ENCODE results near the gene STAB1.

The STAB1 gene

DNA sequence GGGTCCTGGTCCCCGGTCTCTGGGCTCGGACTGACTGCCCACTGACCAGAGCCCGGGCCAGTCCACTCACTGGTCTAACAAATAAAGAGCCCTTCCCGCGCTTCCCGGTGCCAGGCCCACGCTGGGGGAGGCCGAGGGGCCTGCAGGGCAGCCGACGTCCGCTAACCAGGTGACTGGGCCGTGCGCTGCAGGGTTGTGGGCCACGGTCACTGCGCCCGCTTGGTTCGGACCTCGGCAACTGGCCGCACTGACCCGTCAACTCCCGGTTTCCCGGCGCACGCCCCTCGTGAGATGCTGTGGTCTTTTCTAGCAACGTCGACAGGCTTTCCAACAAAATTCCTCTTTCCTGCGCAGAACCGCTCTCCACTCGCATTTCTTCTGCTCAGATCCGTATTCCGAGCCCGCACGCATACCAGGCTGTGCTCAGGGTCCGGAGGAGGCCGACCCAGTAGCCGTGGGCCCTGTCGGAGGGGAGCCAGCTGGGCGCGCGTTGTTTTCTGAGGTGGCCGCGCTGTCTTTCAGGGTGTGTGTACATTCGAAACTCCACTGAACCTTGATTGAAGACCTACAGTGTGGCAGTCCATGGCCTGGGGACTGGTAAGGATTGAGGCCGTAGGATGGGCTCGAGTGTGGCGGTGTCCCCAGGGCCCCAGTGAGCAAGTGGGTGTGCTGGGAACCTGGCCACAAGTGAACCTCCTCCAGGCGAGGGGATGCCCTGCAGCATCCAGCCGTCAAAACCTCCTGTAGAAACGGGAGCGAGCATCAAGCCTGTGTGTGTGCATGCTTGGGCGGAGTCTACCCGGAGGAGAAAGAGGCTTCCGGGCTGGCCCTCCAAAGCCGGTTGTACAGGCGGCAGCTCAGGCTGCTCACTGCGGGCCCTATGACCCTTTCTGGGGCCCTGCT, 39.4 kb downstream of the STAB1 start:
- DNase-seq: no peak

DNA sequence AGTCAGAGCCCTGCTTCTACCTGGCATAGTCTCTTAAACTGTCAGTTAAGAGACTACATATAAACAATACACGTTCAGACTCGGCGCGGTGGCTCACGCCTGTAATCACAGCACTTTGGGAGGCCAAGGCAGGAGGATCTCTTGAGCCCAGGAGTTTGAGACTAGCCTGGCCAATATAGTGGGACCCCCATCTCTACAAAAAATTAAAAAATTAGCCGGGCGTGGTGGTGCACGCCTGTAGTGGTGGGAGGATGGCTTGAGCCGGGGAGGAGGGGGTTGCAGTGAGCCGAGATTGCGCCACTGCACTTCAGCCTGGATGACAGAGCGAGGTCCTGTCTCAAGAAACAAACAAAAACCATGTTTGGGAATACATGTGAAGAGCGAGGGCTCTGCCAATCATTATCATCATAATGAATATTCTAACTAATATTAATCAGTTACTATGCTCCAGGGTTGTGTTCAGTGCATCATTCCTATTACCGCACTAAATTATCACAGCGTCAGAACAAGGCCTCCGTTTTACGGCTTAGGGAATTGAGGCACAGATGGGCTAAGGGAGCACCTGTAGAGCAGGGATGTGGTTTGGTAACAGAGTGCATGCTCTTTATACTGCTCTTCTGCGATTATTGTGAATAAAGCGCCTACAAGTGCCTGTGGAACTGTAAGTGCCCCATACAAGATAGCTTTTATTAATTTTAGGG, 40.4 kb downstream of the STAB1 start:
- no peak for DNase-seq

DNA sequence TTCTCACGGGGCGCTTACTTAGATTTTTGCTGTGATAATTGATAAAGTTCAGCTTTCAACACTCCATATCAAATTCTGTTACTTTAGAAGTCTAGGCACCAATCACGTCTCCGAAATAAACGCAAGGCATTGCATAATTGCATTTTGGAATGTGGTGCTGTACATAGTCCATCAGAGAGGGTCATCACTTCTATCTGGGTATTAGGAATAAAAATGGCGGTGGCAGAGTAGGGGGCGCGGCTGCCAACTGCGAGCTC, 40.9 kb downstream of the STAB1 start:
- DNase-seq: no peak

DNA sequence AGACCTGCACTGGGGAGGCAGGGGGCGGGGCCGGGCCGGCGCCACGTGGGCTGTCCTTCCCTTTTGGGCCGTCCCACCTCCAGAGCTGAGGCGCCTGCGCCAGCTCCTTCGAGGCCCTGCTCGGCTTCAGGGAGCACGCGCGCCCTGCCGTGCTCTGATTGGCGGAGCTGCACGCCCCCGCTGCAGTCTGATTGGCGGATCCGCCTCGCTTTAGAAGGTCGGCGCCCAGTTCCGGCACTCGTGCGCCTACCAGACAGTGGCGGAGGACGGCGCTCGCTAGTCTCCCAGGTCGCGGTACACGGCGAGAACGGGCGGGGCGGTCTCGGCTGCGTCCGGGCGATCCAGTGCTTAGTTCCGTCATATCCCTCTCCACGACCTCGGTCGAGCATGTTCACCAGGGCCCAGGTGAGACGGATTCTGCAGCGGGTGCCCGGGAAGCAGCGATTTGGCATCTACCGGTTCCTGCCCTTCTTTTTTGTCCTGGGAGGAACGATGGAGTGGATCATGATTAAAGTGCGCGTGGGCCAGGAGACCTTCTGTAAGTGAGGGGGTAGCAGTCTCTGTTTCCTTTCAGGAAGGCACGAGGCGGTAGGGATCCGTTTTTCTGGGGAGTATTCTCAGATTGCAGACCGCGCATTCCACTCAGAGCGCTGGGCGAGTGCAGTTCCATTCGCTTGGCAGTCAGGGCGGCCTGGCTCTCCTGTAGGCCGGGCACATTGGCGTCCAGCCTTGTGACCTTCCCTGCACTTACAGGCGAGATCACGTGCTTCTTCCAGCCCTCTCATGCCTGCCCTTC, 41.4 kb downstream of the STAB1 start, which contains the start of gene UQCC5:
UQCC5 (plus strand) TSS at position 237 of the 796 bp plus-strand sequence; CDS start at position 388, 151 bp downstream.
- peak; percentile 65 to 99 (median 94) for DNase-seq

DNA sequence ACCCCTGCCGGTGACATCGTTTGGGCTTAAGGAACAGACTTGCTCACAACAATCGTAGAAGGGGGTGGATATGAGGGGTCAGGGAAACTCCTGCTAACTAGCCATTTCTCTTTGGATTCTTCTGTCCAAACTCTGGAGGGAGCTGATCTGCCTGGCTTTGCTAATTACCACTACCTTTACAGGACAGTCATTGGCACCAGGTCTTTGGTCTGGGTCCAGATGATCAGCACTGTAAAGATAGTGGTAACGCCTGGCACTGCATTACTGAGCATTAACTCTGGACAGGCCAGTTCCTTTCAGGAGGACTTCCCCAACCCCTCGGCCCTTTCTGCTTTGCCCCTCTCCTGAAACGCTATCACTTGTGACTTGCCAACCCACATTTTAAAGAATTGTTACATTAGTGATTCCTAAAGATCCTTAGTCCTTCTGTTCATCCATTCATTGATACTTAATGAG, 42.1 kb downstream of the STAB1 start:
- DNase-seq: no peak

DNA sequence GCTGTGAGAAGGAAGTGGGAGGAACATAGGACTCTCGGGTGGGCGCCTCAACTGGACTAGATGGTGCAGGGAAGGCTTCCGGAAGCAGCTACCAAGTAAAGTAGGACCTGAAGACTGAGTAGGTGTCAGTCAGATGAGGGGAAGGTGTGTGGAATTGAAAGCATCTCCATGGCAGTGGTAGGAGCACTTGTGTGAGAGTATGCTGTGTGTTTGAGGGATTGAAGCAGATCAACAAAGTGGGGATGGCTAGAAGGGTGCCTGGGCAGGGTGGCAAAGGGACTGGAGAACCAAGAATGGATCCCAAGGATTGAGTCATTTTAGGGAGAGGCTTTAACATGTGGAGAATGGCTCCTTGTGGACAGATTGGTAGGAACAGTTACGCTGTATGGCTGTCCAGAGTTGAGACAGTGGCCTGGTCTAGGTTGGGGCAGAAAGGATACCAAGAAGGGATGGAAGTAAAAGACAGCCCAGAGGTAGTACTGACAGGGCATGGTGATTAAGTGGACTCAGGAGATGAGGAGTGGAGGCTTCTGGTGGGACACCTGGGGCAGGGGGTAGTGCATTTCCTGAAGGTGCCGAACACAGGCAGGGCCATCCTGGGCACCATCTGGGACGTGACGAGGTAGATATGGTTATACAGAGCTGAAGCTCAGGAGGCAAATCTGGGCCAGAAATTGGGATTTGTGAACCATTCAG, 42.7 kb downstream of the STAB1 start:
- no peak for DNase-seq

DNA sequence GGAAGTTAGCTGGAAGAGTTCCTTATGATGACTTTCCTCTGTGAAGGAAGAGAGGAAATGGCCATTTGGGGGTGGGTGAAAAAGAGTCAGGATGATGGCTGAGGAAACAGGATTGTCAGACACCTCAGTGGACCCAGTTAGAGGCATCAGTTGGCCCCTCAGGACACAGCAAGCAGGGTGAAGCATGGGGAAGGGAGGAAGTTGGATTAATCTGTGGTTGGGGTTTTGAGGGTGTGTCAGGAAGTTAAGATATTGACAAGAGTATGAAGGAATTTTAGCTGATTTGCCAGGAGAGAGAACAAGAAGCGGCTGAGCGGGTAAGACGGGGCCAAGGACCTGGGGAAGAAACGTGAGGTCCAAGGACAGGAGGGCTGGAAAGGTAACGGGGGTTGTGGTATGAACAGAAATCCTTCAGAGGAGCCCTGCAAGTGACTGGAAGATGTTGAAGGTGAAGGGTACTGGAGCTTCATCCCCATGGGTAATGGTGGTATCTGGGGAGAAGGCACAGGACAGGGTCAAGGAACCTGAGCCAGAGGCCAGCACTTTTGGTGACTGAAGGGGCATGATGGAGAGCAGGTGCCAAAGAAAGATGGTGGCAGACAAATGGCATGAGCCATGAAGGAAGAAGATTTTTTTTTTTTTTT, 44.0 kb downstream of the STAB1 start:
- no peak for DNase-seq

DNA sequence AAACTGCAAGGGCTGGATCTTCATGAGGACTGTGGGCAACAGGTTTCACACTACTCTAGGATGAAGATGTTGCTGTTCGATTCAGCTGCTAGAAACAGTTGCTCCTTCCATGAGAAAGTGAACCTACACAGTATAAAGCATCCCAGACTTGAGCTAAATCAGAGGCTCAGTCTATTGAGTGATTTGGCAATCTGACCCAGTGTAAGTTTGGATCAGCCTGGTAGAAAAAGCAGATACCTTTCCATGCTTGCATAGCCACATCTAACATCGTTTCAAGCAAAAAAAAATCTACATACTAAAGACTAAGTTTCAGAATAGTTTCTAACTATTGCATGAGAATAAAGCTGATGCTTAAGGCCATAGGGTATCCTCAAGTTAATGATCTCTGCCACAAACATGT, 45.9 kb downstream of the STAB1 start:
- DNase-seq: no peak

DNA sequence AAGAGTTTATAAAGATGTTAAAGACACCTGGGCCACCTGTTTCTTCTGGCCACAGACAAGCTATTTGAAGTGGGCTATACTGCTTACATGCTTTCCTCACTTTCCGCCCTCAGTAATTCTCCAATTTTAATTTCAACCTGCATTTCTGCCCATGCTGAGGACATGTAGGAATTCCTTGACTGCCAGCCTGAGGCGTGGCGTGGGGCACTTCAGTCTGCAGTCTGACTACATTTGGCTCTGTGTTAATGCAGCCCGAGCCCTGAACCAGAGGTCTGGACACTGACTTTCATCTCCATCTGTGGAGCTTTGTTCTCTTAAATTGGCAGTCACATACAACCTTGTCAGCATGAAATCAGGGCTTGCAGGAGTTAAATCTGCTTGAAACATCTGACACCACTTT, 49.8 kb downstream of the STAB1 start:
- DNase-seq: no peak

DNA sequence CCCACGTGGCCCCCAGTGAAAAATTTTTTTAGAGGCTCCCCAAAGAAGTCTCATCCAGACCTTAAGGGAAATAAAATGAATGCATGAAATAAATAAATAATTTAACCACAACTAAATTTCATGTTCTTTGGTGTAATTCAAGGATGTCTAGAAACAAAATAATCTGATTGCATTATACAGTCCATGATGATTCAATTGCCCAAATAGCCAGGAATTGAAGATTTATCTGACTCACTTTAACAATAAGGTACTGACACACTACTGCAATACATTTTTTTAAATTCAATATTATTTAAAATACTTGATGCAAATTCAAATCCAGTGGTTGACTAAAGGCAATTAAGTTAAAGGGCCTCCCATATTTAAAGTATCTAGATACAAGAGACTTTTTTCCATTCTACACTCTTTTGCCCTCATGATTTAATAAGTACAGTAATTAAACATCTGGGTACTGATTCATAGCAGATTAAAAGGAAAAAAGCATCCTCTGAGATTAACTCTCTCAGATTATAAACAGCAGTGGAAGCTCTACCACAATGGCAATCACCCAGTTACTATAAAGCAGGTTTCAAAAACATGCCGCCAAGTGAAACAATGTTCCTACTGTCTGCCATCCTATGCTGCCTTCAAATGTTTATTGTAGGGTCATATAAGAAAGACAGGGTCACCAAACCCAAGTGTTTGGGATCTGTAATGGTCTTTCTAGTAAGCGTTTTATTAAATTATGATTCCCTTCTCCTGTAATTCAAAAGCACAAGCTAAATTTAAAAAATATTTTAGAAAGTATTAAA, 51.2 kb downstream of the STAB1 start:
- DNase-seq: no peak

DNA sequence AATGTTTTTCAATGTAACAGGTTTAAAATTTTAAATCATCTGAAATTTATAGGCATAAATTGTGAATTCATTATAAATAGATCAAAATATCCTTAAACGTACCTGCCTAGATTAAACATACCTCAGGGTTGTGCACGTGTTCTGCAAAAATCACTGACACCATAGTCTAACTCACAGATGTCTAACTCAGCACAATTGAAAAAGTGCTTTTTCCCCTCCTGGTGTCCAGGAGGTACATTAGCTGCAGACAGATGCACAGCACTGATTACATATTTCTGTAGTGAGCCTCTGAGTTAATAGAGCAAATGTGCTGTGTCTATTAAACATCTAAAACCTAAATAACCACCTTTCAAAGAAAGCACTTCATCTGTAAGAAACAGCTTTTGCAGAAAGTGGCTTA, 52.0 kb downstream of the STAB1 start:
- no peak for DNase-seq

DNA sequence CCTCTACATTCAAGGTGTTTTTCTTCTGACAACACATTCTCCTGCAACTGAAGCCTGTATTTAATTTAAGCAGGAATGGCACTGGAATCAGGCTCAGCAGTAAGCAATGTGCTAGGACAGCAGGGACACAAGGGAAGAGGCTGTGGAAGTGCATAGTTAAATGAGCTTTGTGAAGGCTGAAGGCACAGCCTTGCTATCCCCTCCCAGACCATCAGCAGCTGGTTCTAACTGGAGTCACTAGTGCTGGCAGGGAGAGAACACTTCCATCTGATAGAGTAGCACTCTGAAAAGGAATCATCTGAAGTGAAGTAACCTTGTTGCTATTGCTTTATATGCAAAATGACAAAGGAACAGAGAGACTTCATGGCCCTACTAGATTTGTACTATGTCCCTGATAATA, 56.0 kb downstream of the STAB1 start:
- no peak for DNase-seq

DNA sequence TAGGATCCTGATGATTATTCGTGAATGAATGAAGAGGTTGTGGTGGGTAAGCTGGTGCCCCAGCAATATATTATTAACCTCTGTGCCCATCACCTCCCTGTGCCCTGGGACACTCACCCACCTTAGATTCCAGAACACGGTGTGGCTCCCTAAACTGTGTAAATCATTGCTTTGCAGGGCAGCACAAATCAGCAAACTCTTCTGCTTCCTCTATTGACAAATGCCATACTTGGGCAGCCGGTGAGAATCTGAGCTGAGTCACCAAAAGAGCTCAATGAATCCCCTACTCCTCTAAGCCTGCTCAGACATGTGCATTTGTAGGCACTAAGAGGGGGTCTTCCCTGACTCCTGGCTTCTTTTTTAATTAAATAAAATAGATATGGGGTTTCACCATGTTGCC, 57.0 kb downstream of the STAB1 start:
- DNase-seq: no peak

DNA sequence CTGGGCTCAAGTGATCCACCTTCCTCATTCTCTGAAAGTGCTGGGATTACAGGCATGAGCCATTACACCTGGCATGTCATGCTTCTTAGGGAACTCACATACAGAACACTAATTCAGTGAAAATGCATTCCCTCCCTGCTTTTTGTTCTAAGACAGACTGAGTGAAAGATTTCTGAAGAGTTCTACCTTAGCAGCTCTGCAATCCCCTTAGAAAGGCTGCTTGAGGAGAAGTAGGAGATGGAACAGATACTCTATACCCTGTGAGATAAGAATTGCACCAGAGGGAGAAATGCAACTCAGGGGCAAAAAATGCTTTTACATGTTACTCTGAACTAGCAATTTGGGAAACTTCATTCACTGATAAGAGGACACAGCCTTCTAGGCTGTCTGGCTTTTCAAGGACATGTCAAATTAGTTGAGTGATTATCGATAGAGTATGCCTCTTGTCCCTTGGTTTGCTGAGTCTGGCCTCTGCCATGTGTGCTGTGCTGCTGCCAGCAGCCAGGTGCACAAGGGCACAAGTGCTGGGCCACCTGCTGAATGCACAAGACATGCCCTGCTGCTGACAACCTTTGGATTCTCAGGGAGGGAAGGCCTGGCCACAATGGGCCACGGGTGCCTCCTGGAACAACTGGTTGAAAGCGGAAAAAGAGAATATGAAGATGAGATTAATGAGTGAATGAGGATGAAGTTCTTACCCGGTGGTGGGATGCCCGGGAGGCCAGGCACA, 59.1 kb downstream of the STAB1 start:
- DNase-seq: no peak

DNA sequence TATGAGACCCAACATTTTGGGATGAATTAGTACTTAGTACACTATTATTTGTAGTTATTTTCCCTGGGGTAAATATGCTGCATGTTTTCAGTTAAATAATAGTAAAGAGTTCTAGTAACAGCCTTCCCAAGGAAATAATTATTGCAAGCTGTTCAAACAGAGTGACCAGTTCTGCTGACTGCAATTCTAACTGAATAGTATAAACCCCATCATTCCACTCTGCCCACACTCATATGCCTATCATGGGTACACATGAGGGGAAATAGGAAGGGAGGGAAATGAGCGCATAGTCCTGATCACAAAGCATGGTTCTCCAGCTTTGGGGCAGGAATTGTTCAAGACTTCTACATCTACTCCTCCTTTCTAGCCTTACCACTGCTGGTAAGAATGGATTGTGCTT, 59.9 kb downstream of the STAB1 start:
- DNase-seq: no peak

DNA sequence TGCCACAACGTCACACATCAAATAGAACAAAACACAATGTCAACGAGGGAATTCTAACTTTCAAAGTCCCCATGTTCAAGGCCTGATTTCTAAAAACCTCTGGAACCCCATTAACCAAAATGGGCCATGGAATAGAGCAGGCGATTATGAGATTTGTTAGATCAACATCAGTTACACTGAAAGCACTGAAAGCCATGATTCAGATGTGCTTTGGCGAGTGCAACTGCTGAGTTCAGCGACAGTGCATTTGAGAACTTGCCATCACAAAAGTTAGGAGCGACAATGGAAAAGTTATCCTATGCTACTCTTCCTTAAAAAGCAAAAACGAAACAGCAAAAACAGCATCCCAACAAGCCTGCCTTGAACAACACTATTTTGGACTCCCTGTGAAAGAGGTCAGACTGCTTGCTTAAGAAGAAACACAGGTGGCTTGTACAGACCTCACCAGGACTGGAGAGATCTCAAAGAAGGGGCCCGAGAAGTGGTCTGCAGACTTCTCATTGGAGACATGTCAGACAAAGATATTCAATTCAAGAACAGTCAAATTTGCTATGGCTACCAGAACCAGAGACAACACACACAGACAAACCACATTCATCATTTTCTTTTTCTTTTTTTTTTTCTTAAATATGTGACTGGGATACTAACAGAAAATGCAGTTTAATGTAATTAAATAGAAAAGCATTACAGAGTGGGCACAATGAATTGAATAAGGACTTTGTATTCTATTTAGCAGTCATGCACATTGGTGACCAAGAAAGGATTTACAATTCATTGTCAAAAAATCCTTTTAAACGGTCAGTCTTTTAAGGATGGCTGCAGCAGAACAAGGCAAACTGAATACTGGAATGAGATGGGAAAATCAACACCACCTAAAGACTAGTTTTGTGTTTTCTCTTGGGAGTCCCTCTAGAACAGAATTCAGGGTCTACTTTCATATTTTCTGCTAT, 62.1 kb downstream of the STAB1 start:
- no peak for DNase-seq

DNA sequence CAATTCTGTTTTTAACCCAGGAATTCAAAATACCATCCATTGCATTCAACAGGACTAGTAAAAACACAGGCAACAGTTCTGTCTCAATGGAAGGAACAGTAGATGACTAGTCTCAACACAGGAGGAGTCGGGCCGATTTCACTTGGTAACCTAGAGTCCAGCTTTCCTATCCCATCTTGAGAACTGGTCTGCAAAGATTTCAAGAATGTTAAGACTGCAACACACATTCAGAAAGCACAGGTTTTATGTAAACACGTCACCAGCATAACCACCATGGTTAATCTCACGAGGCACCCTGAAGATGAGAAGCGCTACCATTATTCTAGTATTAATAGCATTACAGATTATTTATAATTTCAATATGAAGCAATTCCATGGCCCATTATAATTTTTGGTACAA, 63.3 kb downstream of the STAB1 start:
- DNase-seq: no peak
